Panc1 (cell line): Measurements from ENCODE around the gene SSH3. TPM values are rescaled to one million over a fixed set of nuclear protein-coding genes. Genes with fewer than 3 reads are reported as not detected.

Experiments
- ATAC-seq: fragments of 200-7000 bp; cut with Tn5 transposase; 2 replicates; pipeline ENCODE4 v1.9.1; 2020; ENCODE audit warnings: mild to moderate bottlenecking, moderate library complexity
- BruUV-seq: library from RNA; stranded (reverse); fragments of 400-500 nt; replicated peaks from 2 replicates; lab custom pipeline; 2021; lab: Mats Ljungman, UMichigan
- CTCF ChIA-PET: fragments of 300-600 bp; sonication (Branson Sonifier 250); formaldehyde crosslinking; loops from one replicate; lab custom pipeline; 2022; ENCODE audit warnings: antibody characterized with exemption; lab: Charles Lee
- POLR2A ChIA-PET: fragments of 300-600 bp; sonication (Branson Sonifier 250); formaldehyde crosslinking; loops from one replicate; lab custom pipeline; 2022; ENCODE audit warnings: antibody characterized with exemption; lab: Charles Lee
- DNase-seq: peaks from one replicate; pipeline ENCODE4 v3.0.0-alpha.2; 2010; ENCODE audit warnings: low read depth, low spot score
- H3K27ac ChIP-seq: 2 replicates; pipeline ENCODE4 v1.5.1; 2011; ENCODE audit warnings: mild to moderate bottlenecking, low read length, inconsistent platforms
- H3K27me3 ChIP-seq: fragments of 200-500 bp; sonication (Bioruptor generic); 2 replicates; pipeline ENCODE4 v1.6.0; 2014; ENCODE audit warnings: low read length, inconsistent platforms; ENCODE audit not compliant: control insufficient read depth, insufficient read depth
- H3K36me3 ChIP-seq: fragments of 200-500 bp; sonication (Bioruptor generic); 2 replicates; pipeline ENCODE4 v1.5.1; 2014; ENCODE audit warnings: inconsistent platforms, mild to moderate bottlenecking, low read length, moderate library complexity; ENCODE audit not compliant: control insufficient read depth, insufficient read depth
- H3K4me1 ChIP-seq: 2 replicates; pipeline ENCODE4 v1.5.1; 2011; ENCODE audit warnings: inconsistent platforms, mild to moderate bottlenecking, low read length, moderate library complexity; ENCODE audit not compliant: control insufficient read depth, insufficient read depth
- H3K4me3 ChIP-seq, 2 experiments: 2 replicates each; pipeline ENCODE4 v1.5.1; 2011 to 2012; ENCODE audit warnings: low read depth in 2 of 2, low read length in 2 of 2, mild to moderate bottlenecking in 2 of 2, inconsistent platforms in 1 of 2, moderate library complexity in 1 of 2
- H3K9me3 ChIP-seq: fragments of 200-500 bp; sonication (Bioruptor generic); 2 replicates; pipeline ENCODE4 v1.5.1; 2014; ENCODE audit warnings: low read depth, mild to moderate bottlenecking, inconsistent platforms, low read length, moderate library complexity; ENCODE audit not compliant: control insufficient read depth, insufficient read depth
- CTCF ChIP-seq: fragments of 450-650 bp; IDR thresholded peaks from 2 replicates; pipeline ENCODE4 v1.5.1; 2017; ENCODE audit warnings: mild to moderate bottlenecking
- POLR2AphosphoS5 ChIP-seq: IDR thresholded peaks from 2 replicates; pipeline ENCODE4 v1.6.1; 2012; ENCODE audit warnings: mild to moderate bottlenecking, low read depth, low read length, moderate library complexity
- REST ChIP-seq, 2 experiments: IDR thresholded peaks; 2 replicates each; pipeline ENCODE4 v1.6.1; 2011 to 2012; ENCODE audit warnings: low read depth in 2 of 2, control low read depth in 1 of 2, low read length in 1 of 2, mild to moderate bottlenecking in 1 of 2, moderate library complexity in 1 of 2; ENCODE audit not compliant: insufficient read depth in 1 of 2
- SIN3A ChIP-seq: IDR thresholded peaks from 2 replicates; pipeline ENCODE4 v1.6.1; 2012; ENCODE audit warnings: low read depth, mild to moderate bottlenecking, low read length, moderate library complexity, borderline replicate concordance; ENCODE audit not compliant: insufficient read depth
- TCF7L2 ChIP-seq: IDR thresholded peaks from 2 replicates; pipeline ENCODE4 v1.6.1; 2011; ENCODE audit warnings: mild to moderate bottlenecking, low read depth, low read length, inconsistent platforms
- in situ Hi-C: cut with HindIII; loops from 2 replicates; pipeline ENCODE4 v1.10.0; 2016; ENCODE audit warnings: low sequenced_read_pairs, low pct_unique_long_range_greater_than_20kb
- intact Hi-C: fragments of 100-400 bp; cut with micrococcal nuclease; formaldehyde crosslinking; loops from one replicate; pipeline ENCODE4 v1.10.0; 2022; ENCODE audit not compliant: unreplicated experiment
- total RNA-seq: library from RNA; stranded (reverse); gene quantifications from one replicate; pipeline ENCODE4 v1.2.1, GENCODE V29; 2021; ENCODE audit not compliant: unreplicated experiment

SSH3 gene
- total RNA-seq, 1 experiment from 2014 or later: 79.8 TPM

GRCh38 chr11:67345247-67345919 is 42.1 kb downstream of the SSH3 start:
- H3K36me3 ChIP-seq: no peaks in the 10 kb centered on the region
- H3K4me3 ChIP-seq: no peak overlapping the region
- ChIA-PET CTCF (interaction anchor here (1.0 to 2.9 kb wide), 4 partner anchors 11 to 56 kb away, joined by 3 to 13 read pairs (median 8); partner anchors contain the start of gene PPP1CA), POLR2A (interaction anchor here (0.6 kb wide), 1 partner anchor 1445 kb away, joined by 3 read pairs; no protein-coding TSS in a partner anchor)
- no peak overlapping the region for H3K27ac ChIP-seq
- ATAC-seq (peak; percentile 49), DNase-seq (no peak)
- no peaks in the 10 kb centered on the region for H3K9me3 ChIP-seq
- in situ Hi-C loops: no loop called here
- intact Hi-C loops: loop anchor here (5.0 kb wide), 1 partner anchor 37 kb away; no protein-coding TSS in a partner anchor
- TF ChIP-seq POLR2AphosphoS5 (no peak), TCF7L2 (no peak), CTCF (no peak), SIN3A (no peak), REST (IDR thresholded peaks at IDR 0.05; ENCODE audit: insufficient read depth in 1 of 2, low read depth in 2 of 2, low read length in 1 of 2) (no peak)
- H3K4me1 ChIP-seq: 0 out of 2 replicates have a peak, but pooled peaks cover 2% of the 10 kb centered on the region
- no peaks in the 10 kb centered on the region for H3K27me3 ChIP-seq
- no TSS peak for BruUV-seq

- CTCF ChIA-PET: interaction anchor here (1.0 to 2.9 kb wide), 7 partner anchors 10 to 55 kb away, joined by 3 to 13 read pairs (median 5); partner anchors contain the start of gene PPP1CA
- peak; percentile 89 for DNase-seq
Observed at GRCh38 chr11:67345920-67346819, 42.8 kb downstream of the SSH3 start.

More at GRCh38 chr11:67345920-67346819, 42.8 kb downstream of the SSH3 start:
- peak; percentile 75 for ATAC-seq
- H3K9me3 ChIP-seq: no peaks in the 10 kb centered on the region
- in situ Hi-C loops (no loop called here), intact Hi-C loops (loop anchor here (5.0 kb wide), 1 partner anchor 36 kb away; no protein-coding TSS in a partner anchor)
- POLR2A ChIA-PET: interaction anchor here (0.6 to 0.8 kb wide), 2 partner anchors 76 to 1446 kb away, joined by 3 read pairs; no protein-coding TSS in a partner anchor
- BruUV-seq: no TSS peak
- H3K4me3 ChIP-seq: no peak overlapping the region
- no peaks in the 10 kb centered on the region for H3K36me3 ChIP-seq
- TF ChIP-seq REST (IDR thresholded peaks at IDR 0.05; ENCODE audit: insufficient read depth in 1 of 2, low read depth in 2 of 2, low read length in 1 of 2) (no peak), CTCF (peak; percentile 94)
- H3K27me3 ChIP-seq: no peaks in the 10 kb centered on the region
- peaks cover 4% of the 10 kb centered on the region; the same call in 1 of the 2 replicates for H3K4me1 ChIP-seq
- no peak overlapping the region for H3K27ac ChIP-seq
